ENCODE measurements around the gene FRMD4B.

GRCh38 chr3:69276884-69277283 is 109.0 kb downstream of the FRMD4B start:
- TF ChIP-seq CTCF (IDR thresholded peaks at IDR 0.05), result no peak
- TF ChIP-seq POLR2A (IDR thresholded peaks at IDR 0.05), result no peak

Measured in adrenal gland (tissue), 5 donors.